Posterior cingulate gyrus (tissue), 11 donors: ENCODE results near the gene SLC7A1.

Experiments used
- DNase-seq, 10 donors: peaks; one replicate each; pipeline versions ENCODE4 v3.0.0 to v3.0.0-alpha.2; 2020 to 2021; ENCODE audit warnings: mixed read lengths in 3 of 10
- intact Hi-C: fragments of 100-400 bp; cut with DNase I; formaldehyde crosslinking; loops from one replicate; pipeline ENCODE4 v1.15.1; 2023

Gene SLC7A1

GRCh38 chr13:29514720-29515310 is 80.7 kb downstream of the SLC7A1 start:
- intact Hi-C loops, result no loop called here
- DNase-seq, result no peak

DNA sequence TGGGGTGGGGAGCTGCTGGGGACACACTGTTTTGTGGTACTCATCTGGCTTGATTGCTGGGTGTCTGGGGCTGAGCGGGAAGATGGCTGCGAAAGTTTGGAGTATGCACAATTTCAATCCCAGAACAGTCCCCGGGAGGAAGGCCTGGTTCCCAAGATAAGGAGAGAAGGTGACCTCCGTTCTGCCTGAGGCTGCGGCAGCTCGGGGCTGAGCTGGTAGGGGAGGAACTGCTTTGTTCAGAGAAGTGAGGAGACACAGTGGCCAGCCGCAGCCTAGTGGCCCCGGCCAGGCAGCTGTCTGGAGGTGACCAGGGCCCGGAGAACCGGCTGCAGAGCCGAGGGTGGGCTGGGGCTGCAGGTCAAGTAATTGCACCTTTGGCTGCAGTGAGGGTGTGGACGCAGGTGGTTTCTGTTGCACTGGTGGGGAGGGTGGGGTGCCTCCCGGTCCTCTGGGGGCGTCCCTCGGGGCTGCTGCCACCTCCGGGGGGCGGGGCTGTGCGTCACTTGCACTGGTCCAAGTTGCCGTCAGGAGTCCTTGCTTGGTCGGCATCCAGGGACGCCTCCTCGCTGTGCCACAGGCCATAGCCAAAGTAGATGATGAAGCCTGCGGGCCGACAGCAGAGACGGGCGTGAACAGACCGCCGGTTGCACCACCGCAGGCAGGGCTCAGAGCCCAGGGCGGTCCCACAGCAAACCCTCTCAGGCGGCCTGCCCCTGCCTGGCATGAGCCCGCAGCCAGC is 81.3 kb downstream of the SLC7A1 start:
- intact Hi-C loops, result no loop called here
- DNase-seq, result no peak

DNA sequence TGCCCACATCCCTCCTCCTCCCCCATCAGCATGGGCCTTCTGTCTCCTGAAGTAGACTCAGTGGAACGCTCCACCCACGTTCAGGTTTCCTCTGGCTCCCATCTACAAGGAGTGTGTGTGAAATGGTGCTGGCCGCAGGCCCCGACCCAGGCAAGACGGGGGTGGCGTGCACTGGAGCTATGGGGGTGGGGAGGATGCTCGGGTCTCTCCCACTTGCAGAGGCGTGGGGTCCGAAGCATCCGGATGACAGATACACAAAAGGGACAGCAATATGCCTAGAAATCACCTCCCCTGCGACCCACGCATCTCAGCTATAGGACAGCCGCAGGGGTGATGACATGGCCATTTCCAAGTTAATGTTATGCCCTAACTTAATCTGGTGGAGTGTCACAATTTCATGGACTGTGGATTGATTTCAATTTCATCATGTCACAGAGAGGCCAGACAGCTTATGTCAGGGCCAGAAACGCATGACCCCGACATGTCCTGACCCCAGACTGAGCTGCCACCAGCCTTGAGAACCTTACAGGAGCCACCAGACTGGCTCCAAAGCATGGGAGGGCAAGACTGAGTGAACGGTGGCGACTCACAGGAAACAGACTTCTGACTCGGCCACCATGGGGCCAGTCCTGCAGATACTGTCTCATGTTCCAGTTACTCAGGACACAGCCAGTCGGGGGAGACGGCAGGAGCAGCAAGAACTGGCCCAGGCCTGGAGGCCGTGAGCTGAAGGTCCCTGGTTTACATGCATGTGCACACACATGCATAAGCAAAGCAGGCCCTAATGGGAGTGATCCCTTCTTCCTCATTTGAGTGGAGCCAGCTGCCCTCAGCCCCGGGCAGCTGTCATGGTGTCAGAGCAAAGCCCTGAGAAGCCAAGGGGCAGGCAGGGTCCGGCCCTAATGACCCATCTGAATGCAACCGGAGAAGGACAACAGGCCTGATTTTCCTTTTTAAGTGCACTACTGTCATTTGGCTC is 82.2 kb downstream of the SLC7A1 start:
- peak in 1 of 10 donors; percentile 73 for DNase-seq
- intact Hi-C loops, result no loop called here

DNA sequence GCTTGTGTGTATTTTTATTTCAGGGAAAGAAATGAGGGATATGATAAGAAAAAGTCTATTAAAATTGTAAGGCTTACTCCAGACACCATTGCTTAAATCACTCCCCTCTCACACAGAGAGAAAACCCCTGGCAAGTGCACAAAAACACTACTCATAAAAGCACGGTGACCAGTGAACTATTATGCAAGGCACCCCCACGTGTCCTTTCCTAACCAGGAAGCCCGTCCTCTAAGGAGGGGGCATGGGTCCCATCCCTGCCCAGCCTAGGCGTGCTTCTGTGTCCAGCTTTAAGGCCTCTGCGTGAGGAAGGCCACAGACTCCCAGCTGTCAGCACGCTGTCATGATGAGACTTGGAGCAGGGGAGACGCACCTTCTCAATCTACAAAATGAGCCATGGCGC is 83.5 kb downstream of the SLC7A1 start:
- no peak for DNase-seq
- intact Hi-C loops, result no loop called here

- intact Hi-C loops, result no loop called here
- peak in 1 of 10 donors; percentile 77 for DNase-seq
Measured at GRCh38 chr13:29511106-29511796, 84.2 kb downstream of the SLC7A1 start.

DNA sequence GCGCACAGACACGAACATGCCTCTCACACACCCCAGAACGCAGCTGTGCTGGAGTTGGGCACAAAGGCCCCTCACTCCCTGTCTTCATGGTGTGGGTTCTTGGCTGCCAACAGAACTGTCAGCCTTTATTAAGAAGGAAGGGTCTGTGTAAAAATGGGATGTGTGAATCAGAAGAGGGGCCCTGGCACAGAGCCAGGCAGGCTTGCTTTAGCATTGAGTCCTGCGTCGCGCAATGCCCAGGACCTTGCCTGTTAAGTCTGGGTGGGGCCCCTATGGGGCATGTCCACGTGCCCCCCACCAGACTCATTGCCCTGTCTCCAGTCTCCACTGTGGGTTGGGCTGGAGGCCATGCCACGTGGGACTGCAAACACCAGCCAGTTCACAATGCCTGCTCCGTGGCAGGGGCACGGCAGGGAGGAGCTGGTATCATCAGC is 84.8 kb downstream of the SLC7A1 start:
- intact Hi-C loops, result no loop called here

GRCh38 chr13:29509999-29510589 is 85.4 kb downstream of the SLC7A1 start:
- no peak for DNase-seq

More for the DNA sequence above, 84.8 kb downstream of the SLC7A1 start:
- DNase-seq, result peak in 2 of 10 donors; percentile 73 to 86

GRCh38 chr13:29508876-29509252 is 86.6 kb downstream of the SLC7A1 start:
- intact Hi-C loops, result loop anchor here (1.0 to 5.0 kb wide), 3 partner anchors 198 to 604 kb away; no protein-coding TSS in a partner anchor
- no peak for DNase-seq

More at GRCh38 chr13:29509999-29510589, 85.4 kb downstream of the SLC7A1 start:
- intact Hi-C loops, result loop anchor here (2.0 to 5.0 kb wide), 2 partner anchors 197 to 337 kb away; no protein-coding TSS in a partner anchor

DNA sequence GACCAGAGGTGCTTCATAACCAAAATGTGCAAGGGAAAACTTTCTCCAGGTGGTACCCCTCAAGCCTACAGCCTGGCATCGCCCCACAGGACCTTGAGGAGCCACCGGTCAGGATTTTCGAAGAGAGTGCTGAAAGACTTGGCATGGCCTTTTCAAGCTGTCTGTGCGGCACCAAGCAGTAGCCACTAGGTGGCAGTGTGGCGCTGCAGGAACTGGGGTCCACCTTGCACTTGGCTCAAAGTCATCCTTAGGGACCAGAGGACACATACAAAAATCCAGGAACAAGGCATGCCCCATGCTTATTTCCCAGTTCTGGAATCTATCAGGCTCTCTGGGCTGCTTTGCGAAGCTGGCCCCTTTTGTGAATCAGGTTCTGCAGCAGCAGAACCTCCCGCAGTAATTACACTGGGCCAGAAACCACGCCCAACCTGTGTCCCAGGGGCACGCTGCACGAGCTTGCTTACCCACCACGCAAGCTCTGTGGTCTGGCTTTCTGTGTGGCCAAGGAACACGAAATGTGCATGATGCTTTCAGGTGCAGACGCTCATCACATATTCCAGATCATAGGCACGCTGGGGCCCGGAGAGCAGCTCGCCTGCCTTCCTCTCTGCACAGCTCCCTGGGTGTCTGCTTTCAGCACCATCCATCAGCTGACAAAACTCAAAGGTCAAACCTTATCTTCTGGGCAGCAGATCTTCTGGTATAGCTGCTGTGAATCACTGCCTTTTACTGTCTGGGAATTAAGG is 87.2 kb downstream of the SLC7A1 start:
- DNase-seq, result peak; percentile 68 to 98 (median 90)
- intact Hi-C loops, result loop anchor here (1.0 to 5.0 kb wide), 3 partner anchors 198 to 605 kb away; no protein-coding TSS in a partner anchor

DNA sequence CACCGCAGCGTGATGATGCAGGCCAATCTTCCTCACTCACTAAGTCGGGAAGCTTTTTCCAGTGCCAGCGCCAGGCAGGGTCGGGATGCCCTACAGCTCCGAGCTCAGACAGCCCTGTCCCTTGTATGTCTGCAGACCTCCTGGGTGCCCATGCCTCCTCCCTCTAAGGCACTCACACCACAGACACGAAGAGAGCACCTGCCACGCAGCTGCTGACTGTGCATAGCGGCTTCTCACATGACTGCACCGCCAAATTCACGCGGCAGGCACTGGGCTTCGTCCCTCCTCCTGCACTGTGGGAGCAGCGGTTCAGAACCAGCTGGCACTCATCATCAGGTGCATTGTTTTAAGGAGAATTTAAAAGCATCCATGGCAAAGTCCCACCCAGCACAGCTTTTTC is 88.1 kb downstream of the SLC7A1 start:
- intact Hi-C loops, result loop anchor here (5.0 kb wide), 1 partner anchor 340 kb away; no protein-coding TSS in a partner anchor

GRCh38 chr13:29505950-29506349 is 89.5 kb downstream of the SLC7A1 start:
- intact Hi-C loops, result loop anchor here (5.0 kb wide), 1 partner anchor 341 kb away; no protein-coding TSS in a partner anchor
- DNase-seq, result no peak

More for the DNA sequence above, 88.1 kb downstream of the SLC7A1 start:
- DNase-seq, result peak in 6 of 10 donors; percentile 37 to 92 (median 56)

GRCh38 chr13:29505511-29505910 is 90.0 kb downstream of the SLC7A1 start:
- intact Hi-C loops, result loop anchor here (5.0 kb wide), 1 partner anchor 342 kb away; no protein-coding TSS in a partner anchor
- no peak for DNase-seq

- intact Hi-C loops, result loop anchor here (5.0 kb wide), 1 partner anchor 343 kb away; no protein-coding TSS in a partner anchor
- DNase-seq, result peak in 1 of 10 donors; percentile 74
Measured at GRCh38 chr13:29504691-29505090, 90.8 kb downstream of the SLC7A1 start.

DNA sequence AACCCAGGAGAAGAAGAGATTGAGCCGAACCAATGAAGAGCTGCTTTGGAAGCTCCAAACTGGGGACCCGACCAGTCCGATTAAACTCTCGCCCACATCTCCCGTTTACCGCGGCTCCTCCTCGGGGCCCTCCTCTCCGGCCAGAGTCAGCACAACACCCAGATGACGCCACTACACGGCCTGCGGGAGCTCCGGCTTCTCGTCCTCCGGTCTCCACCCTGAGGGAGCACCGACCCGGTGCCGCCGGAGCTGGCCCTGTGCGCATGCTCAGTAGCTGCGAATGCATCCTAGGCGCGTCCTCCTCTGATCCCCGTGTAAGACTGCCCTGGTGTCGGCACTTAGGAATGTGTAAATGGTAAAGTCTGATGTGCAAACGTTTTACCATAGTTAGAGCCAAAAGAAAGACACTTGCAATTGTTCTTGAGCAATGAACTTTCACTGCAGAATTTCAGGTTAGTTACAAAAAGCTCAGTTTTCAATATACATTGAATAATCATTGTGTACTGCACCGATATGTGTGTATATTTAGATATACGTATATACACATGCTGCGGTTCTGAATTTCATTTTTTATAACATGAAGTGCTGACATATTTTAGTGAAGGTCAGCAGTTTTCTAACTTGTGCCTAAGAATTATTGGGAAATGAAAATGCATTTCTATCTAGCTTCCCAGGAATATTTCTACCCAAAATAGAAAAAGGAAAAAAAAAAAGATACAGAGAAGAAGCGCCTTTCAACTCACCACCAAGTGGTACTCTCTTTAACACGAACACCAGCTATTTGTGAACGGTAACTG is 92.2 kb downstream of the SLC7A1 start:
- intact Hi-C loops, result no loop called here

GRCh38 chr13:29502391-29503008 is 93.0 kb downstream of the SLC7A1 start:
- intact Hi-C loops, result no loop called here
- peak in 1 of 10 donors; percentile 74 for DNase-seq

More for the DNA sequence above, 92.2 kb downstream of the SLC7A1 start:
- peak in 3 of 10 donors; percentile 46 to 86 (median 77) for DNase-seq

DNA sequence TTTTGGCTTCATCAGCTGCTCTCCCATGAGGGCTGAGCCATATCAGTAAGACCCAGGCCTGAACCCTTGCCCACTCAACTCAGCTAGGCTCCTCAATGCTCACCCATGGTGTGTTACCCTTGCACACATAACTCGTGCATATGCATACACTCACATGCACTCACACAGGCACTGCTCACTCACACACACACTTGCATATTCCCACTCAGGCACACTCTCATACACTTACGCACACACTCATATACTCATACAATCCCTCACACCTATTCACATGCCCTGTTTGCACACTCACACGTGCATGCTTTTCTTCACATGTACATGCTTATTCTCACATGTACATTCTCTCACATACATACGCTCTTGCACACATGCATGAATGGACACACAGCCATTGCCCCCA is 93.8 kb downstream of the SLC7A1 start:
- intact Hi-C loops, result no loop called here
- no peak for DNase-seq

DNA sequence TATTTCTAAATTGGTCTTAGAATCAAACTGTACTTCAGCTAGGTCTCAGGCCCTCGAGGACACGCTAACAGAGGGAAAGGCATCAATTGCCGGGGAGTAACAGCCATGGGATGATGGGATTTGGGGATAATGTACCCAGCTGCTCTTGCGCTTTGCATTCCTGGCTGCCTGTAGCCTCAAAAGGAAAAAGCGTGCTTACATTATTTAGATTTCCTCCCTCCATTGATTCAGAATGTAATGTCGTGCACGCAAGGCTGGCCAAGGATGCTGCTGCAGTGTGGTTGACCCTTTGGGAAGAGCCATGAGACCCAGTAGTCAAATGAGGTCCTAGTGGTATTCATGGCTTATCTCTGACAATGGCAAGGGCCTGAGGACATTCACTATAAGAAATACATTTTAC is 95.1 kb downstream of the SLC7A1 start:
- intact Hi-C loops, result no loop called here
- no peak for DNase-seq
